HG03439 (cell line): ENCODE data around the gene GCNT1.
A peak's percentile ranks its signal among the peaks of the same experiment; 100 is the strongest.
"Not testable (repeated sequence)": the region's sequence is repeated elsewhere in the genome, so short reads cannot be mapped to it uniquely, and the experiment has no call there.

Experiments used
- ATAC-seq: cut with Tn5 transposase; IDR thresholded peaks from one replicate; pipeline ENCODE4 v1.9.1; 2021; ENCODE audit warnings: mild to moderate bottlenecking, moderate library complexity; ENCODE audit not compliant: unreplicated experiment

Gene GCNT1

GRCh38 chr9:76530458-76531110 lies 71.6 kb downstream of the GCNT1 start:
- peak; percentile 66 for ATAC-seq

DNA sequence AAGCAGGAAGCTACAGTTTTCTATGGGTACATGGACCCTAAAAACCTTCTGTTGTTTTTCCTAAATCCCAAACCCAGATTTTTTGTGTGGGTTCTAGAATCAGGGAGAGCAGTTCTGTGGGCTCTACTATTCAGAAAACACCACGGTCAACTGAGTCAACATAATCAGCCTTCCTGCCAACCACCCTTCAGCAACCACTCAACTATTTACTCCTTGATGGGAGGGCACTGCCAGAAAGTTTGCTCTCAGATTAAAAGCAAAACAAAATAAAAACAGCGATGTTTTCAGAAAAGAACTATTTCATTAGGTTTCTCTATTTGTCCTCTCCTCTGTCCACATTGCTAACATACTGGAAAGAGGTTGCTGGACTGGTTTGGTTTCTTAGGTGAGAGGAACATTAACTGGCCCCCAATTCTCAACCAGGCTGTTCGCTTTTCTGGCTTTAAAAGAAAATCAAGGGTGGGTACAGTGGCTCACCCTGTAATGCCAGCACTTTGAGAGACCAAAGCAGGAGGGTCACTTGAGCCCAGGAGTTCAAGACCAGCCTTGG lies 72.3 kb downstream of the GCNT1 start:
- no peak for ATAC-seq

DNA sequence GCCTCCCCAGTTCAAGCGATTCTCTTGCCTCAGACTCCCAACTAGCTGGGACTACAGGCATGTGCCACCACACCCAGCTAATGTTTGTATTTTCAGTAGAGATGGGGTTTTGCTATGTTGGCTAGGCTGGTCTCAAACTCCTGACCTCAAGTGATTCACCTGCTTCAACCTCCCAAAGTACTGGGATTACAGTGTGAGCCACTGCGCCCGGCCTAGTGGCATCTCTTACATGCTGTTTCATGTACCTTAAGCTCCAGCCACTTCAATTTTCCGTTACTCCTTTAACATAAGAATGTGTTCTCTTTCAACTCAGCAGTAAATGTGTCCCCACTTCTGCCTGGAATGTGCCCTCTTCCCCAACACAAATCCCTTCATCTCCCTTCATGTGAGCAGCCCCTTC lies 73.9 kb downstream of the GCNT1 start:
- ATAC-seq, result not testable (repeated sequence)

DNA sequence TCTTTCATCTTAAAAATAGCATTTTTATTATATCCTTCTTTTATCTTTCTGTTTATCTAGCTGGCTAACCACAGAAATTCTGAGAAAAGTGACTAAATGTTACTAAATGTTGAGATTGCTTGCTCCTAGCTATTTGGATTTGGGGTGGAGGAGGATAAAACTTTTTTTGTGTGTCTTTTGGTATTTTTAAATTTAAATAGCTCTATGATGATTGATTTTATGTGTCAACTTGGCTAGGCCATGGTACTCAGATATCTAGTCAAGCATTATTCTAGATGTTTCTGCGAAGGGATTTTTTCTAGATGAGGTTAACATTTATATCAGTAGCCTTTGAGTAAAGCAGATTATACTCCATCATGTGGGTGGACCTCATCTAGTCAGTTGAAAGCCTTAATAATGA lies 75.0 kb downstream of the GCNT1 start:
- no peak for ATAC-seq

GRCh38 chr9:76537150-76537646 lies 78.2 kb downstream of the GCNT1 start:
- ATAC-seq, result no peak

GRCh38 chr9:76539180-76539579 lies 80.2 kb downstream of the GCNT1 start:
- no peak for ATAC-seq

- no peak for ATAC-seq
These were observed 83.4 kb downstream of the GCNT1 start for GRCh38 chr9:76542360-76542759.

- ATAC-seq, result no peak
These were observed 86.2 kb downstream of the GCNT1 start for GRCh38 chr9:76545191-76545590.

DNA sequence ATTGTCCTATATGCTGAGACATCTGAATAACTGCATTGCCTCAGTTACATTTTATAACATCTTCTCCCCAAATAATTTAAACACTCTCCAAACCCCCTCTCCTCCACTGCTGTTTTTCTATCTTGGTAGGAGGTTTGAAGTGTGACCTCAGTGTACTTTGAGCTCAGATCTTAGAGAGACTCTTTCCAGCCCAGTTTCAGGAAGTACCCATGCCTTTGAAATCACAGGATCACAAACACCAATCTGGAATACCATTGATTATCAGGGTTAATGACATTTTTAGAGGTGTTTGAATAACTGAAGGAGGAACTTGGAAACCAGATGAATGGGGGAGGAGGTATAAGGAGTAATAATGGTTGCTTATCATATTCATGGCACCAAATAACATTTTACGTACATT lies 93.2 kb downstream of the GCNT1 start:
- ATAC-seq, result no peak

DNA sequence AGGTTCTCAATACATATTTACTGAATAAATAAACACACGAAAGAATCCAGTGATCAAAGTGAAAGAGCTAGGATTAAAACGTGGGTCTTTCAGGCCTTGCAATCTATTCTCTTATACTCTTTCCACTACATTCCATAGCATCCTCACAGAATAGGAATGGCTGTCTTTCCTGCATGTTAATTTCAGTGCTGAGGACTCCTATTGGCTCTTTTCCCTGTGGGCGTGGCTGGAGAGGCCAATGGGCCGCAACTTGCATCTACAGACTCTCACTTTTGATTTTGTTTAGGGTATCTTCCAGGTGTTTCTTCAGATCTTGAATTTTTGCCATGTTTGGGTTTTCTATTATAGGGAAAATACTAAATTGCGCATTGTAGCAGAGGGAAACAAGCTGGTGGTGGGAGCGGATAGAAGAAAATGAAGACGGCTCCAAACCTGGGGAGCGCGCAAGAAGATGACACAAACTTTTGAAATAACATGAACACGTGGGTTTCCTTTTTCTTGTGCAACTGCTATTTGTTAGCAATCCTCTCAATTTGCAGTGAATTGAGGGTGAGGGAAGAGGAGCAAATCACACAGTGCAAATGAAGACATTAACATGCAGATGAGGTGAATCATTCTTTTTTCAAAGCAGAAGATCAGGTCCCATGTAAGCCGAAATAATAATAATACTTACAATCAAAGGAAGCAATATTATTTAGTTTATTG lies 93.9 kb downstream of the GCNT1 start:
- ATAC-seq, result no peak

DNA sequence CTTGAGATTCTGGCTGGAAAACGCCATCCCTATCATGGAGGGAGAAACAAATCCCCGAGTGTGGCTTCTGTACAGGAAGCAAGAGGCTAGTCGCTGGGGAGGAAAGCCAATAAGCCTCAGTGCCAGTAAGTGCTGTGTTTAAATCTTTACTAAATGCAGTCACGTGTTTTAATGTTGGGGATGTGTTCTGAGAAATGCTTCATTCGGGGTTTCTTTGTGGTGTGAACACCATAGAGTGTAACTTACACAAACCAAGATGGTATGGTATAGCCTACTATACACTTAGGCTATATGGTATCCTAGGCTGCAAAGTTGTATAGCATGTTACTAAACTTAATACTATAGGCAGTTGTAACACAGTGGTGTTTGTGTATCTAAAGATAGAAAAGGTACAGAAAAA lies 94.7 kb downstream of the GCNT1 start:
- no peak for ATAC-seq
